Measurements from ENCODE around the gene SLC5A10.

The SLC5A10 gene

GRCh38 chr17:18944646-18945045 lies 7.3 kb upstream of the SLC5A10 start:
- H3K27ac ChIP-seq (replicated peaks): no peak overlapping the region
- no peak for TF ChIP-seq SPI1 (IDR thresholded peaks at IDR 0.05; ENCODE audit: borderline replicate concordance, low read depth)
- no peak for TF ChIP-seq GABPA (IDR thresholded peaks at IDR 0.05; ENCODE audit: low read depth)
- TF ChIP-seq POLR2AphosphoS5 (IDR thresholded peaks at IDR 0.05; ENCODE audit: low read depth): no peak
- TF ChIP-seq, protein P1, sequence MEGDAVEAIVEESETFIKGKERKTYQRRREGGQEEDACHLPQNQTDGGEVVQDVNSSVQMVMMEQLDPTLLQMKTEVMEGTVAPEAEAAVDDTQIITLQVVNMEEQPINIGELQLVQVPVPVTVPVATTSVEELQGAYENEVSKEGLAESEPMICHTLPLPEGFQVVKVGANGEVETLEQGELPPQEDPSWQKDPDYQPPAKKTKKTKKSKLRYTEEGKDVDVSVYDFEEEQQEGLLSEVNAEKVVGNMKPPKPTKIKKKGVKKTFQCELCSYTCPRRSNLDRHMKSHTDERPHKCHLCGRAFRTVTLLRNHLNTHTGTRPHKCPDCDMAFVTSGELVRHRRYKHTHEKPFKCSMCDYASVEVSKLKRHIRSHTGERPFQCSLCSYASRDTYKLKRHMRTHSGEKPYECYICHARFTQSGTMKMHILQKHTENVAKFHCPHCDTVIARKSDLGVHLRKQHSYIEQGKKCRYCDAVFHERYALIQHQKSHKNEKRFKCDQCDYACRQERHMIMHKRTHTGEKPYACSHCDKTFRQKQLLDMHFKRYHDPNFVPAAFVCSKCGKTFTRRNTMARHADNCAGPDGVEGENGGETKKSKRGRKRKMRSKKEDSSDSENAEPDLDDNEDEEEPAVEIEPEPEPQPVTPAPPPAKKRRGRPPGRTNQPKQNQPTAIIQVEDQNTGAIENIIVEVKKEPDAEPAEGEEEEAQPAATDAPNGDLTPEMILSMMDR (IDR thresholded peaks at IDR 0.05; ENCODE audit: insufficient read depth, low read length): no peak
- TF ChIP-seq, protein P2, sequence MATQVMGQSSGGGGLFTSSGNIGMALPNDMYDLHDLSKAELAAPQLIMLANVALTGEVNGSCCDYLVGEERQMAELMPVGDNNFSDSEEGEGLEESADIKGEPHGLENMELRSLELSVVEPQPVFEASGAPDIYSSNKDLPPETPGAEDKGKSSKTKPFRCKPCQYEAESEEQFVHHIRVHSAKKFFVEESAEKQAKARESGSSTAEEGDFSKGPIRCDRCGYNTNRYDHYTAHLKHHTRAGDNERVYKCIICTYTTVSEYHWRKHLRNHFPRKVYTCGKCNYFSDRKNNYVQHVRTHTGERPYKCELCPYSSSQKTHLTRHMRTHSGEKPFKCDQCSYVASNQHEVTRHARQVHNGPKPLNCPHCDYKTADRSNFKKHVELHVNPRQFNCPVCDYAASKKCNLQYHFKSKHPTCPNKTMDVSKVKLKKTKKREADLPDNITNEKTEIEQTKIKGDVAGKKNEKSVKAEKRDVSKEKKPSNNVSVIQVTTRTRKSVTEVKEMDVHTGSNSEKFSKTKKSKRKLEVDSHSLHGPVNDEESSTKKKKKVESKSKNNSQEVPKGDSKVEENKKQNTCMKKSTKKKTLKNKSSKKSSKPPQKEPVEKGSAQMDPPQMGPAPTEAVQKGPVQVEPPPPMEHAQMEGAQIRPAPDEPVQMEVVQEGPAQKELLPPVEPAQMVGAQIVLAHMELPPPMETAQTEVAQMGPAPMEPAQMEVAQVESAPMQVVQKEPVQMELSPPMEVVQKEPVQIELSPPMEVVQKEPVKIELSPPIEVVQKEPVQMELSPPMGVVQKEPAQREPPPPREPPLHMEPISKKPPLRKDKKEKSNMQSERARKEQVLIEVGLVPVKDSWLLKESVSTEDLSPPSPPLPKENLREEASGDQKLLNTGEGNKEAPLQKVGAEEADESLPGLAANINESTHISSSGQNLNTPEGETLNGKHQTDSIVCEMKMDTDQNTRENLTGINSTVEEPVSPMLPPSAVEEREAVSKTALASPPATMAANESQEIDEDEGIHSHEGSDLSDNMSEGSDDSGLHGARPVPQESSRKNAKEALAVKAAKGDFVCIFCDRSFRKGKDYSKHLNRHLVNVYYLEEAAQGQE (IDR thresholded peaks at IDR 0.05; ENCODE audit: insufficient replicate concordance, low read depth): no peak

DNA sequence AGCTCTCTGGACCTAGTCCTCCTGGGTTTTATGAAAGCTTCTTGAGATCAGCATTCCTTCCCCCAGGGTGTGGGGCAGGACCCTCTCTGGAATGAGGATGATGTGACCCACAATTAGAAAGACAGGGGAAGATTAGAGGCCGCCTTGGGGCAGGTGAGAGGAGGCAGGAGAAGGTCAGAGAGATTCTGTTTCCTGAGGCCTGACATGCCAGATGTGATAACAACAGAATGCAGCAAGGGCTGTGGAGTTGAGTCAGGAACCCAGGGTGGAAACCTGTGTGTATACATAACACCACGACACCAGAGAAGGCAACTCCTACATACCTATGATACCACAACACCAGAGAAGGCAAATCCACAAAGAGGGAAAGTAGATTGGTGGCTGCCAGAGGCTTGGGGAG lies 5.4 kb upstream of the SLC5A10 start:
- H3K27me3 ChIP-seq (ENCODE audit: insufficient read depth, poor library complexity, severe bottlenecking): no peaks in the 10 kb centered on the region
- DNase-seq (ENCODE audit: low read depth in 1 of 2, low spot score in 1 of 2): no peak
- TF ChIP-seq POLR2AphosphoS5 (IDR thresholded peaks at IDR 0.05; ENCODE audit: low read depth): no peak
- TF ChIP-seq GABPA (IDR thresholded peaks at IDR 0.05; ENCODE audit: low read depth): no peak
- TF ChIP-seq, protein P2 (IDR thresholded peaks at IDR 0.05; ENCODE audit: insufficient replicate concordance, low read depth): no peak
- TF ChIP-seq SPI1 (IDR thresholded peaks at IDR 0.05; ENCODE audit: borderline replicate concordance, low read depth): no peak
- TF ChIP-seq, protein P1 (IDR thresholded peaks at IDR 0.05; ENCODE audit: insufficient read depth, low read length): no peak
- H3K4me3 ChIP-seq (replicated peaks; ENCODE audit: insufficient read depth, low read length): no peak overlapping the region
- no peak overlapping the region for H3K27ac ChIP-seq (replicated peaks)

More at GRCh38 chr17:18944646-18945045, 7.3 kb upstream of the SLC5A10 start:
- Histone ChIP-seq H3K4me3 (replicated peaks; ENCODE audit: insufficient read depth, low read length) (no peak overlapping the region), H3K27me3 (ENCODE audit: insufficient read depth, poor library complexity, severe bottlenecking) (no peaks in the 10 kb centered on the region)
- no peak for DNase-seq (ENCODE audit: low read depth in 1 of 2, low spot score in 1 of 2)

GRCh38 chr17:18947866-18948265 lies 4.1 kb upstream of the SLC5A10 start:
- DNase-seq (ENCODE audit: low read depth in 1 of 2, low spot score in 1 of 2): no peak
- Histone ChIP-seq H3K4me3 (replicated peaks; ENCODE audit: insufficient read depth, low read length) (no peak overlapping the region), H3K27ac (replicated peaks) (no peak overlapping the region), H3K27me3 (ENCODE audit: insufficient read depth, poor library complexity, severe bottlenecking) (no peaks in the 10 kb centered on the region)
- no peak for TF ChIP-seq SPI1 (IDR thresholded peaks at IDR 0.05; ENCODE audit: borderline replicate concordance, low read depth)
- no peak for TF ChIP-seq POLR2AphosphoS5 (IDR thresholded peaks at IDR 0.05; ENCODE audit: low read depth)
- no peak for TF ChIP-seq GABPA (IDR thresholded peaks at IDR 0.05; ENCODE audit: low read depth)
- TF ChIP-seq, protein P1 (IDR thresholded peaks at IDR 0.05; ENCODE audit: insufficient read depth, low read length): no peak
- TF ChIP-seq, protein P2 (IDR thresholded peaks at IDR 0.05; ENCODE audit: insufficient replicate concordance, low read depth): no peak
